HL-60 (cell line): Measurements from ENCODE around the gene DNAJA1.

Experiments
- DNase-seq, 2 experiments: peaks; one replicate each; pipeline ENCODE4 v3.0.0-alpha.2; 2010 to 2020; ENCODE audit warnings: low read depth in 1 of 2, low spot score in 1 of 2
- H3K27ac ChIP-seq: fragments of 250-450 bp; sonication (Bioruptor Pico); replicated peaks from 2 replicates; pipeline ENCODE4 v1.5.1; 2020; ENCODE audit warnings: mild to moderate bottlenecking, moderate library complexity
- H3K27me3 ChIP-seq: fragments of 250-450 bp; sonication (Bioruptor Pico); 2 replicates; pipeline ENCODE4 v1.5.1; 2021; ENCODE audit warnings: mild to moderate bottlenecking, moderate library complexity; ENCODE audit not compliant: insufficient read depth, poor library complexity, severe bottlenecking
- H3K4me3 ChIP-seq: replicated peaks from 2 replicates; pipeline ENCODE4 v1.5.1; 2011; ENCODE audit warnings: mild to moderate bottlenecking, control low read depth, low read length; ENCODE audit not compliant: insufficient read depth
- CTCF ChIP-seq: IDR thresholded peaks from one replicate; pipeline ENCODE4 v1.5.1; 2011; ENCODE audit warnings: low read length, control low read depth, inconsistent platforms; ENCODE audit not compliant: insufficient read depth
- GABPA ChIP-seq: IDR thresholded peaks from 2 replicates; pipeline ENCODE4 v1.6.1; 2012; ENCODE audit warnings: low read depth
- POLR2AphosphoS5 ChIP-seq: IDR thresholded peaks from 2 replicates; pipeline ENCODE4 v1.6.1; 2012; ENCODE audit warnings: low read depth
- REST ChIP-seq: IDR thresholded peaks from 2 replicates; pipeline ENCODE4 v1.6.1; 2012; ENCODE audit warnings: low read depth; ENCODE audit not compliant: insufficient replicate concordance
- SPI1 ChIP-seq: IDR thresholded peaks from 2 replicates; pipeline ENCODE4 v1.6.1; 2012; ENCODE audit warnings: low read depth, mild to moderate bottlenecking, borderline replicate concordance

Gene DNAJA1

GRCh38 chr9:33014665-33015014 lies 10.4 kb upstream of the DNAJA1 start:
- Histone ChIP-seq H3K4me3 (no peak overlapping the region), H3K27me3 (no peaks in the 10 kb centered on the region), H3K27ac (no peak overlapping the region)
- TF ChIP-seq REST (no peak), SPI1 (no peak), POLR2AphosphoS5 (no peak), GABPA (no peak), CTCF (no peak)
- no peak for DNase-seq

- H3K27ac ChIP-seq = no peak overlapping the region
- H3K4me3 ChIP-seq = no peak overlapping the region
- no peak for DNase-seq
- TF ChIP-seq POLR2AphosphoS5 (no peak), CTCF (no peak), GABPA (no peak), REST (no peak), SPI1 (no peak)
- no peaks in the 10 kb centered on the region for H3K27me3 ChIP-seq
Observed at GRCh38 chr9:33017283-33018041, 7.6 kb upstream of the DNAJA1 start.

- Histone ChIP-seq H3K27ac (no peak overlapping the region), H3K4me3 (no peak overlapping the region), H3K27me3 (no peaks in the 10 kb centered on the region)
- DNase-seq = no peak
- TF ChIP-seq CTCF = no peak
- TF ChIP-seq SPI1 = no peak
- no peak for TF ChIP-seq POLR2AphosphoS5
- no peak for TF ChIP-seq REST
- TF ChIP-seq GABPA = no peak
Observed at GRCh38 chr9:33019797-33020196, 5.3 kb upstream of the DNAJA1 start.
